A673 (cell line): Measurements from ENCODE around the gene SUMO3.

ENCODE experiments used
- CTCF ChIP-seq: fragments of 300-800, 200-600 bp; sonication (generic); conservative IDR thresholded peaks from 2 replicates; pipeline ENCODE4 v1.5.1; 2017; ENCODE audit warnings: low read depth, mild to moderate bottlenecking, antibody characterized with exemption, low read length, moderate library complexity, mixed read lengths
- EZH2 ChIP-seq: fragments of 200-600 bp; sonication (generic); IDR thresholded peaks from 2 replicates; pipeline ENCODE4 v1.6.1; 2017; ENCODE audit warnings: borderline replicate concordance, low read depth, mild to moderate bottlenecking, mixed read lengths, antibody characterized with exemption, low read length; ENCODE audit not compliant: poor library complexity, severe bottlenecking

- TF ChIP-seq CTCF: no peak
- TF ChIP-seq EZH2: no peak
Measured at GRCh38 chr21:44773291-44773932, 44.5 kb downstream of the SUMO3 start.
